OCI-LY1 (cell line): ENCODE results near the gene CALY.

Experiments
- CTCF ChIP-seq: fragments of 200-600 bp; sonication (generic), shearing (Covaris generic); IDR thresholded peaks from 2 replicates; pipeline ENCODE4 v1.5.1; 2017; ENCODE audit warnings: mild to moderate bottlenecking, antibody characterized with exemption, low read length, moderate library complexity, mixed read lengths
- EZH2 ChIP-seq: fragments of 200-600 bp; sonication (generic), shearing (Covaris generic); IDR thresholded peaks from 2 replicates; pipeline ENCODE4 v1.8.0; 2017; ENCODE audit warnings: borderline replicate concordance, mixed run types, mild to moderate bottlenecking, antibody characterized with exemption, low read length, moderate library complexity, mixed read lengths

- TF ChIP-seq CTCF (no peak), EZH2 (no peak)
These were observed 23.9 kb downstream of the CALY start for GRCh38 chr10:133312769-133313145.
